COLO668 (cell line): Measurements from ENCODE around the gene GNB4.

ENCODE experiments used
- DNase-seq: peaks from one replicate; lab custom pipeline; 2025; ENCODE audit not compliant: unreplicated experiment; lab: John Stamatoyannopoulos, UW

The GNB4 gene

DNA sequence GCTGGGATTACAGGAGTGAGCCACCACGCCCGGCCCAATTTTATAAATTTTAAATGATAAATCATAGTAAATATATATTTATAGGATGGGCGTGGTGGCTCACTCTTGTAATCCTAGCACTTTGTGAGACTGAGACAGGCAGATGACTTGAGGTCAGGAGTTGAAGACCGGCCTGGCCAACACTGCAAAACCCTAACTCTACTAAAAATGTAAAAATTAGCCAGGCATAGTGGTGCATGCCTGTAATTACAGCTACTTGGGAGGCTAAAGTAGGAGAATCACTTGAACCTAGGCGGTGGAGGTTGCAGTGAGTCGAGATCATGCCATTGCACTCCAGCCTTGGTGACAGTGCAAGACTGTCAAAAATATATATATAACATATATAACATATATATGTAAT is 77.3 kb downstream of the GNB4 start:
- DNase-seq: no peak

DNA sequence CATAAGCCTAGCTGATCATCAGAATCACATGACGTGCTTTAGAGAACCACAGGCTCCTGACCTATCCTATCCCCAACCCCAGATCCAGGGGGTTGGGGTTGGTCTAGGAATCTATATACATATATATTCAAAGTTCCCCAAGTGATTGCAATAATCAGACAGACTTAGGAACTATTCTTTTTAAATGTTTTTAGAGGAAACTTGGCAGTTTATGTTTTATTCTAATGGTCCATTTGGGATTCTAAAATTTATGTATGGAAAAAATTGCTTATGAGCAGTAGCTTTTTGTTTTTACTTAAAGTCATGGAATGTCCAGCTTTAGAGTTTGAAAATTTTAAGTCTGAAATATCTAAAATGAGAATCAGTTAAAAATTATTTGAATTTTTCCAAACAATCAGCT is 81.6 kb downstream of the GNB4 start:
- no peak for DNase-seq

DNA sequence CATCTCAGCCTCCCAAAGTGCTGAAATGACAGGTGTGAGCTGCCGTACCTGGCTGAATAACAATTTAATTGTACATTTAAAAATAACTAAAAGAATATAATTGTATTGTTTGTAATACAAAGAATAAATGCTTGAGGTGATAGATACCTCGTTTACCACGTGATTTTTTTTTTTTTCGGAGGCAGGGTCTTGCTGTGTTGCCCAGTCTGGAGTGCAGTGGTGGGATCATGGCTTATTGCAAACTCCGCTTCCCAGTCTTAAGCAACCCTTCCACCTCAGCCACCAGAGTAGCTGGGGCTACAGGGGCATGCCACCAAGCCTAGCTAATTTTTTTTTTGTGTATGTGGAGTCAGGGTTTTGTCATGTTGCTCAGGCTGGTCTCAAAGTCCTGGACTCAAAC is 87.9 kb downstream of the GNB4 start:
- DNase-seq: no peak

DNA sequence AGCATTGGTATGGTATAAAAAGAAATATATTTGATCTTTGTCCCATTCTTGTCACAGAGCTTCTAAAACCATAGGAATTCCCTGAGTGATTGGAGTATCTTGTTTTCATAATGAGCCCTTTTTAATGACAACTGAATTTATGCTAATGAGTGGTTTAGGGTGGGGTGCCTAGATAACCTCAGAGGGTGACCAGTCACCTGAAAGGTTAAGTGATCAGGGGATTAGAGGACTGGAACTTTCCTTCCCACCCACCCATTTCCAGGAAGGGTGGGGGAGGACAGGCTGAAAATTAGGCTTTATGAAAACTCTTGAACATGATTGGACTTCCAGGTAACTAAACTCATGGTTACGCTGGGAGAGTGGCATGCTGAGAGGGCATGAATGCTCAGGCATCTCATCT is 95.3 kb downstream of the GNB4 start:
- DNase-seq: no peak

DNA sequence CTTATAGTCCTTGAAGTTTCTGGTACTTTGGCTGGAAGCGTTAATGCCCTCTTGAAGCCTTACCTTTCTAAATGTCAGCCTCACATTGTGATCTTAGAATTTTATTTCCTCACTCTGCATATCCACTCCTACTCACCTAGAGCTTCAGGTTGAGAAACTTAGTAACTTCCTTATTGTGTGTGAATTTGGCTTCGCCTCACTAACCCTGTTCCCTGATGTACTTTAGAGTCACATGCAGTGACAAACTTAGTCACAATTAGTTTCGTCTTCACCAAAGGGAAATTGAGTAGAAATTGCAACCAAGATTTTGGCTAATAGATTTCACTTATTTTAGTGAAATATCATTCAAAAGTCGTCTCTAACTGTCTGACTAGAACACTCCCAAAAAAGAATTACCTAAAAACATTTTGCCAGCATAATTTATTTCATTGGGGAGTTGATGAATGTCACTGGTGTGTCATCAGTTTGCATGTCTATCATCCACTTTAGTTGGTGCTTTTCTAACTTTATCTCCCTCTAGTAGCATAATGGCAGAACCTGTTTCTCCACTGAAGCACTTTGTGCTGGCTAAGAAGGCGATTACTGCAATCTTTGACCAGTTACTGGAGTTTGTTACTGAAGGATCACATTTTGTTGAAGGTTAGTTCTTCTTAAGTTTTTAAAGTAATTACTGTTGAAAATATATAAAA is 102.8 kb downstream of the GNB4 start:
- no peak for DNase-seq

DNA sequence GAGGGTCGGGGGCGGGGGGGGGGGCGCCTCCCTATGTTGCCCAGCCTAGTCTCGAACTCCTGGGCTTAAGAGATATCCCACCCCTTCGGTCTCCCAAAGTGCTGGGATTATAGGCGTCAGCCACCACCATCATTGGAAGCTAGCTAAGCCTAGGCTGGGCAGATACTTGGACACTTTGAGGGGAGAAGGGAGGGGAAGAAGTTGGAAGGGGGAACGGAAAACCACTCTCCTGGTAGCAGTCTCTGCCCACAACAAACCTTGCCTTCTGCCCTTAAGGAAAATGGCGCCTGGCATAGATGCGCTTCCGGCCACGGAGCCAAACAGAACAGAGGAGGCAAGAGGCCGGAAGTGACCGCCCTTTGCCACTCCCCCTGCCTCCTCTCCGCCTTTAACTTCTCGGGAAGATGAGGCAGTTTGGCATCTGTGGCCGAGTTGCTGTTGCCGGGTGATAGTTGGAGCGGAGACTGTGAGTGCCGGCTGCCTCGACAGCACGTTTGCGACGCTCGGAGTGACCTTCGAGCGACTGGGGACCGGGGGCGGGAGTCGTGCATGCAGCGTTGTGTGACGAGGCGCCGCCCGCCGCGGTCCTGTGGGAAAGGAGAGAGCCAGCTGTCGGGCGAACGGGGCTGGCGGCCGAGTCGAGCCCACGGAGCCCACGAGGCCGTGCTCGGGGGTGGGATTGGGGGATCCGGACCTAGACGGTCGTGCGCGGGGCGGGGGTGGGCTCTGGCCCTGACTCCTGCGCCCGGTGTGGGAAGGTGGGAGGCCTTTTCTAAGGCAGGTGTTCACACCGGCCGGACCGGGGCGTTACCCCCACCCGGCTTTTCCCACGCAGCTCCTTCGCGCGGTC is 103.7 kb downstream of the GNB4 start, which contains the start of gene MFN1:
MFN1 (plus strand) TSS at position 365 of the 850 bp plus-strand sequence. CDS start 1,143 bp downstream, outside the sequence.
- peak; percentile 82 for DNase-seq
